Medulla oblongata (tissue), 1 donor: ENCODE measurements around the gene OR4D2.
"Not testable (repeated sequence)": the region's sequence is repeated elsewhere in the genome, so short reads cannot be mapped to it uniquely, and the experiment has no call there.

Source experiments
- DNase-seq: peaks from one replicate; pipeline ENCODE4 v3.0.0-alpha.2; 2015; ENCODE audit errors: extremely low spot score

OR4D2 gene

DNA sequence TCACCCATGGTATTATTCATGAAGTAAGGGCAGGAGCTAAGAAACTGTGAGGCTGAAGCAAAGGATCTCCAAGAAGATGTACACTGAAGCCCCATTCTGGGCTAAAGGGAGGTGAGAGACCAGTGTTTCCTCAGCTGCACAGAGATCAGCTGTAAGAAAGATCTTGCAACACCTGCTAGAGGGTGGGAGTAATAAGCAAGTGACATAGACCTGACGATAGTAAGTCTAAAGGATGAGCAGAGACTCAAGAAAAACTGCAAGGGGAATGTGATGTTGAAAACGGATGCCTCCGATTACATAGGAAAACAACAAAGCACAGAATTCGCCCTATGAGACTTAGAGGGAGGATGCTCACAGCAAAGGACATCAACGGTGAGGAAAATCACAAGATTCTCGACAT lies at the start of gene OR4D2:
OR4D2 (plus strand) TSS at position 301 of the 400 bp plus-strand sequence. CDS start 2,674 bp downstream, outside the sequence.
- no peak for DNase-seq

DNA sequence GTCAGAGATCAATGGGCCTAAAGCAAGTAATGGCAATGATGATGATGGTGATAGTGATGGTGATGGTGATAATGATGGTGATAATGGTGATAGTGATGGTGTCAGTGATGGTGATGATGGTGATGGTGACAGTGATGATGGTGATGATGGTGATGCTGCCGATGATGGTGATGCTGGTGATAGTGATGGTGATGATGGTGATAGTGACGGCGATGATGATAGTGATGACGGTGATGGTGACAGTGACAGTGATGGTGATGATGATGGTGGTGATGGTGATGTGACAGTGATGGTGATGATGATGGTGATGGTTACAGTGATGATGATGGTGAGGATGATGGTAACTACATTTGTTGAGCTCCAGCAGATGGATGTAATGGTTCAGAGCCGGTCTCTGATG lies 49.4 kb upstream of the OR4D2 start:
- no peak for DNase-seq

DNA sequence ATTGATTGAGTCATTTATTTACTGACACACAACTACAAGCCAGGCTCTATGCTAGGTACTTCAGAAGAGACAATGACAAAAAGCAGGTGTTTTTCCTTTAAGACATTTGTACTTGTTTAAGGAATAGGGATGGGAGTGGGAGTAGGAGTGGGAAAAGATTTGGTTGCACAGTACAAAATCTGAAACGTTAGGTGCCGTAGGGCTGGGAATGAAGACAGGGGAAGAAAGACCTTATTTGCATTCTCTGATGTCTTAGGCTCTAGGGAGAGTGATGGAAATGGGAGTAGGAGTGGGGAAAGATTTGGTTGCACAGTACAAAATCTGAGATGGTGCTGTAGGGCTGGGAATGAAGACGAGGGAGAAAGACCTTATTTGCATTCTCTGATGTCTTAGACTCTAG lies 47.3 kb upstream of the OR4D2 start:
- DNase-seq = no peak

DNA sequence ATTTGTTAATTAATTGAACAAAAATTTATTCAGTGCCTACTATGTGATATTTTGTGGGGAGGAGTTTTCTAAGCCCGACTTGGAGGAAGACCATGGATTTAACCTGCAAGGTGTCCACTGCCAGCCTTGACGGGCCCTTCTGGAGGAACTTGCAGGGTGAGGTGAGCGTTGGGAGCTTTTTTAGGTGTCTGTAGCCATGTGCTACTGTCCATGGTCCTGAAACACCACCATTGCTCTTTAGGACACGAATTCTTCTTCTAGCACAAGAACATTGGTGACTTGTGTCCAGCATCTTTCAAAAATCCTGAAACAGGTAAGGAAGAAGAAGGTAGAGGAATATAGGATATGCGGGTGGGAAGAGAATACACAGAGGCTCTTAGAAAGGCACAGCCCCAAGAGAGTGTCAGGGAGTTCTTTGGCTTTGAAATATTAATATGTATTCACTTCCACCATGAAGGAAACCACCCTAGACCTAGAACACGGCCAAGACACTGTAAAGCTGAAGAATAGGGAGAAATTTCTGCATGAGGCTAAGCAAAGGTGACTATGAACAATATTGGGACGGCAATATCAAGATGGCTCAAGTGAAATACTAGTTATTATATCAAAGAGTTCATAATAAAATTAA lies 46.5 kb upstream of the OR4D2 start:
- peak; percentile 41 for DNase-seq

DNA sequence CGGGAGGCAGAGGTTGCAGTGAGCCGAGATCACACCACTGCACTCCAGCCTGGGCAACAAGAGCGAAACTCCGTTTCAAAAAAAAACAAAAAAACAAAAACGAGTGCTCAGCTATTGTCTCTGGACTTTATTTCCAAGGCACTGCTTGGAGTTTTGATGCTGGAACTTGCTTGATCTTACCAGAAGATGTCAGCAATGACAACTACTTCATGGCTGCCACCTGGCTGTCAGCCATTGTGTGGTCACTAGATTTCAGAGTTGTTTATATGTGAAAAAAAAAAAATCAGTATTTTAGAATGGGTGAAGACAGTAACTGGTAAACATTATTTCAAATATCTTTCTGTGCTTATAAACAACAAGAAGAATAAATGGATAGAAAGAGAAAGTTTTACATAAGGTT lies 44.9 kb upstream of the OR4D2 start:
- DNase-seq = peak; percentile 21

DNA sequence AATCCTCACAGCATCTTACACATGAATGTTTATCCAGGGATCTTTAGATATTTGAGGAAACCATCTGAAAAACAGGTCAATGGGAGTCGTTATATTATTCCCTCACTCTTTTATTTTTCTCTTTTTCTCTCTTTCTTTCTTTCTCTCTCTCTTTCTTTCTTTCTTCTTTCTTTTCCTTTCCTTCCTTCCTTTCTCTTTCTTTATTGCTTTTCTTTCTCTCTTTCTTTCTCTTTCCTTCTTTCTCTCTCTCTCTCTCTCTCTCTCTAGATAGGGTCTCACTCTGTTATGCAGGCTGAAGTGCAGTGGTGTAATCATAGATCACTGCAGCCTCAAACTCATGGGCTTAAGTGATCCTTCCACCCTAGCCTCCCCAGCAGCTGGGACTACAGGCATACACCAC lies 38.9 kb upstream of the OR4D2 start:
- DNase-seq = no peak

DNA sequence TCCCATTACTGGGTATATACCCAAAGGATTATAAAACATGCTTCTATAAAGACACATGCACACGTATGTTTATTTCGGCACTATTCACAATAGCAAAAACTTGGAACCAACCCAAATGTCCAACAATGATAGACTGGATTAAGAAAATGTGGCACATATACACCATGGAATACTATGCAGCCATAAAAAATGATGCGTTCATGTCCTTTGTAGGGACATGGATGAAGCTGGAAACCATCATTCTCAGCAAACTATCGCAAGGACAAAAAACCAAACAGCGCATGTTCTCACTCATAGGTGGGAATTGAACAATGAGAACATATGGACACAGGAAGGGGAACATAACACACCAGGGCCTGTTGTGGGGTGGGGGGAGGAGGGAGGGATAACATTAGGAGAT lies 34.1 kb upstream of the OR4D2 start:
- not testable (repeated sequence) for DNase-seq

DNA sequence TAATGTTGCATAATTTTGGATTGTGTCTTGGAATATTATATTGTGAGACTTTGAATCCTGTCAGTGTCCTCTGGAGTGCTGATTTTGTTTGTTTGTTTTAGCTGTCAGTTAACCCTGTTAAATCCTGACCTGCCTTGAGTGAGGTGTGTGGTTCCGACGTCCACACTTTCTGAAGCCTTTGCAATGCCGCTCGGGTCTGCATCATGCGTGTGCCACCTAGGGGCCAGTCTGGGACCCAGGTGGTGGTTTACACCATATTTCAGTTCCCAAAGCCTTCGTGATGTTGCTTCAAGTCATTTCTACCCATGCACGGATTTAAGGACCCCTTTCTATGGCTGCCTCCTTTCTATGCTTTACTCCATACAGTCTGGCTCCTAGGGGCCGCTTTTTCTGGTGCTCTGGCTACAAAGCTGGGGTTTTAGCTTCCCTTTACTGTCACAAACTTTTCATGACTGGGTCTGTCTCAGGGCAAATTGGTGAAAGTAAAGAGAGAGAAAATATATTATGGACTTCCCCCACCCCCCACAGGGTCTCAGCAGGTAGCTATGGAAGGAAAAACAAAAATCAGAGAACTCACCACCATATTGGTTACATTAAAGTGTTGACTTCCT lies 30.0 kb upstream of the OR4D2 start:
- no peak for DNase-seq

DNA sequence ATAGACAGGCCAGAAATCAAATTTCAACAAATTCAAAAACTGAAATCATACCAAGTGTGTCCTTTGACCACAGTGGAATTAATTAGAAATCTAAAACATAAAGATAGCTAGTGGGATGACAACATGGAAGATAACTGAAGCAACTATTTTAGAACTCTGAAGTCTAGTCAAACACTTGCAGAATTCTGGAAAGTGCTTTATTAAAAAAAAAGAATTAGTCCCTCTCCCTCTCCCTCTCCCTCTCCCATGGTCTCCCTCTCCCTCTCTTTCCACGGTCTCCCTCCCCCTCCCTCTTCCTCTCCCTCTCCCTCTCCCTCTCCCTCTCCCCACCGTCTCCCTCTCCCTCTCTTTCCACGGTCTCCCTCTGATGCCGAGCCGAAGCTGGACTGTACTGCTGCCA lies 25.3 kb upstream of the OR4D2 start:
- DNase-seq = no peak

DNA sequence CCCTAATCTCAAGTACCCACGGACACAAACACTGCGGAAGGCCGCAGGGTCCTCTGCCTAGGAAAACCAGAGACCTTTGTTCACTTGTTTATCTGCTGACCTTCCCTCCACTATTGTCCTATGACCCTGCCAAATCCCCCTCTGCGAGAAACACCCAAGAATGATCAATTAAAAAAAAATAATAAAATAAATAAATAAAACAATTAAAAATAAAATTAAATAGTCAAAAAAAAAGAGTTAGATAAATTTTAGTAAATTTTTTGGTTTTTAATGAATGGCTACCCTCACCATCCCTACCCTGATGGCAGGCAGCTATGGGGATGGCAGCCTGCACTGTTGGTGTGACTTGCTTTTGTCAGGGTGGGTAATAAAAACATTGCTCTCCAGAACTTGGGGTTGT lies 23.4 kb upstream of the OR4D2 start:
- DNase-seq = not testable (repeated sequence)

DNA sequence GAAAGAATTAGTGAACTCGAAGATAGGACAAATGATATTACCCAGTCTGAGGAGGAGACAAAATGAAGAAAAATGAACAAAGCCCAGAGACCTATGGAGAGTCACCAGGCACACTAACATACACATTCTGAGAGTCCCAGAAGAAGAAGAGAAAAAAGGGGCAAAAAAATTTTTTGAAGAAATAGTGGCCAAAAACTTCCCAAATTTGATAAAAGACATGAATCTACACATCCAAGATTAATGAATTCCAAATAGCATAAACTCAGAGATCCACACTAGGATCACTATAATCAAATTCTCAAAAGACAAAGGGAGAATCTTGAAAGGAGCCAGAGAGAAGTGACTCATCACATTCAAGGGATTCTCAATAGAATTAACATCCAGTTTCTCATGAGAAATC lies 22.0 kb upstream of the OR4D2 start:
- DNase-seq = no peak

DNA sequence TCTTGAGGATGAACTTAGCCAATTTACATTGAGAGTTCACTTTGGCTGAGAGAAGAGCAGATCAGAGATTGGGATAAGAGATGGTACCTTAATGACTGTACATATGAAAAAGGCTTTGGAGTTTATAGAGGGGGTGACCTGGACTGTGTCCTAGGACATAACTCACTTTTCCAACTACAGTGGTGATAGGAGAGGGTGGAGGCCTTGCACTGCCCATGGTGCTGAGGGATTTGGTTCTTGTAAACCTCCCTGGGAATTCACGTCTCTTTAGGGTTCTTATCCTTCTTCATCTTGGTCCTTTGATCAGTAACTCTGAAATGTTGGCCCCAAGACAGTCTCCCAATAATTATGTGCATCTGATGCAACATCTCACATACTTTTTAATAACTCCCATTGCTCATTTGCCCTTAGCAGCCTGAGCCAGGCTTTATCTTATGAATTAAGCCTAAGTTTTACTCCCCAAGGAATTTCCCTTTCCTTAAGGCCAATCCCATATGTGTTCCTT lies 18.8 kb upstream of the OR4D2 start, which contains the start of gene OR4D1:
OR4D1 (plus strand) TSS at position 455 of the 505 bp plus-strand sequence. CDS start 6,770 bp downstream, outside the sequence.
- DNase-seq = no peak

DNA sequence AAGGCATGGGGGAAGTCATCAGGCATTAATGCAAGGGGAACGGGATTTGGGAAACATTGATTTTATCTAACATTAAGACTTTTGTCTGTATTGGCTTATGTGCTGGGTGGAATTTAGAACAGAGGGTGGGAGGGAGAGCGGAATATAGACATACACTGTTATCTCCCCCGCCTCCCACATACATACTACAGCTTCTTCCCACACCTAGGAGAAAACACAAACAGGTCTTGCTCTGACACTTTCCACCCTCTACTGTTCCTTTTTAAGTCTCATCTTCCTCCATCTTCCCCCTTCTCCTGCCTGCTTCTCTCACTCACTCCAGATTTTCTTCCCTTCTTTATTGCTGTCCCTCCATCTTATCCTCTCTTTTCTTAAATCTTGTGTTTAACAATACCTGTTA lies 18.2 kb upstream of the OR4D2 start:
- DNase-seq = no peak

DNA sequence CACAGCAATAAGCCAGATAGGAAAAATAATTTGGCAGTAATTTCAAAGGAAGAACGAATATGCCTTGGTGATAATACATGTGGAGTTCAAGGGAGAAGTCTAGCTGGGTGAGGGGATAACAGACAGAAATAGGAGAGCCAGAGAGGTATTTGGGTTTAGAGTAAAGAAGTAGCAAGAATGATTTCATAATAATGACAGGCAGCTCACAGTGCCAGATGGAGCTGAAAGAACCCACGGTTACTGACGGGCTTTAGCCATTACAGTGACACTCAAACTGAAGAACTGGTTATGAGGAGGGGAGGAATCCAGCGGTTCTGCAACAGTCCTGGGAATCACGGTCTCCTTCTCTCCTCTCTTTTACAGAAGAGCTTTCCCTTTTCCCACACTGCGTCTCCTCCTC lies 16.4 kb upstream of the OR4D2 start:
- DNase-seq = no peak

DNA sequence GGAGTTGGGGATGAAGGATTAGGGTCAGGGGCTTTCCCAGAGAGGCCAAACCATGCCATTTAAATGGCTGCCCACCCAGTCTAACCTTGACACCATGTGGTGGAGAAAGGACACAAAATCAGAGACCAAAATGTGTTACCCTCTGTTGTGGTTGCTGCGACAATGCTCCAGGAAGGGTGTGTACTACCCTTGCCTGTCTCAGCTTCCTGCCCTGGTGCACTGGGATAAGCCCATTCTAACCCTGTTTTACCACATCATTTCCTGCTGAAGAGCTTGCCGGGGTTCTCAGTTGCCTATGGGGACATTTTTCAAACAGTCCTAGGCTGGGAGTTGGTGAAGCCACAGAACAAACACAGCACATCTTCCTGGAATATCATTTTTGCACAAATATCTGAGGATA lies 13.7 kb upstream of the OR4D2 start:
- no peak for DNase-seq

DNA sequence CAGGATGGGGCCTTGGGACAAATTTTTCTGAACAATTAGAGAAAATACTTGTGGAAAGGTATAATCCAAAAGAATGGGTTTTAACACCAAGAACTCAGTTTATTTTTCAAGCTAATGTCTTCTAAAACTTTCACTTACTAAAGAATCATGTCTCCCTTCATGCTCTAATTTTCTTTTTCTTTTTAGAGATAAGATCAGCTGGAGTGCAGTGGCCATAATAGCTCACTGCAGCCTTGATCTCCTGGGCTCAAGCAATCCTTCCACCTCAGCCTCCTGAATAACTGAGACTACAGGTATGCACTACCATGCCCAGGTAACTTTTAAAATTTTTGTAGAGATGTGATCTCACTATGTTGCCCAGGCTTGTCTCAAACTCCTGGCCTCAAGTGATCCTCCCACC lies 13.1 kb upstream of the OR4D2 start:
- no peak for DNase-seq

DNA sequence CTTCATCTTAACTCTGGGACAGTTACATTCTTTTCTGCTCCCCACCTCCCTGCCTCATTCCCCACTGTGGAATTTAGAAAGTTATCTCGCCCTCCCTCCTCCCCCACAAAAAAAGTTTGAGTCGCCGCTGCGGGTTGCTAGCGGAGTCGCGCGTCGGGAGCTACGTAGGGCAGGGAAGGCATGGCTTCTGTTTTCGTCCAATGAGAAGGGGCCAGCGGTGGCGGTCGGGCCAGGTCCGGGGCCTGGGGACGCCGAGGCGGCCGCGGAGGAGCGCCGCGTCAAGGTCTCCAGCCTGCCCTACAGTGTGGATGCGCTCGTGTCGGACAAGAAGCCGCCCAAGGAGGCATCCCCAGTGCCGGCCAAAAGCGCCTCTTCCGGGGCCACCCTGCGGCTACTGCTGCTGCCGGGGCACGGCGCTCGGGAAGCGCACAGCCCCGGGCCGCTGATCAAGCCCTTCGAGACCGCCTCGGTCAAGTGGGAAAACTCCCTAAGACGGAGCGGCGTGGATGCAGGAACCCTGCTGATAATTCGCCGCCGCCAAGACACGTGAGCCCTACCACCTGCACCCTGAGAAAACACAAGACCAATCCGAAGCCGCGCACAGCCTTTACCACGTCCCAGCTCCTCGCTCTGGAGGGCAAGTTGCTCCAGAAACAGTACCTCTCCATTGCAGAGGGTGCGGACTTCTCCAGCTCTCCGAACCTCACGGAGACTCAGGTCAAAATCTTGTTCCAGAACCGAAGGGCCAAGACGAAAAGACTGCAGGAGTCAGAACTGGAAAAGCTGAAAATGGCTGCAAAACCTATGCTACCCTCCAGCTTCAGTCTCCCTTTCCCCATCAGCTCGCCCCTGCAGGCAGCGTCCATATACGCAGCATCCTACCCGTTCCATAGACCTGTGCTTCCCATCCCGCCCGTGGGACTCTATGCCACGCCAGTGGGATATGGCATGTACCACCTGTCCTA lies 9.7 kb upstream of the OR4D2 start:
- no peak for DNase-seq

DNA sequence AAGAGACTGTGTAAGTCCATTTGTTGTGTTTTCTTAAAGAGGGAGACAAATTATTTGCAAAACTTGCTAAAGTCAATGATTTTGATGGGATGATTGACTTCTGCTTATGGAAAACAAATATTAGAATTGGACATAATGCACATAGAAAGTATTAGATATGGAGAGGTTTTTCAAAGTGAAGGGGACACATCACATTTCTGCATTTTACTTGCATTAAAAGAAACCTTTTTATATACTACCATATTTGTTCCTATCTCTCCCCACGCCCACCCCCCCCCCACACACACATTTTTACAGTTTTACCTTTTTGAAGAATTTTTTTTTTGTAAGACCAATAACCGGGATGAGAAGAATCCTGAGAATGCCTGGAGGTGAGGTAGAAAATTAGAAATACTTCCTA lies 8.6 kb upstream of the OR4D2 start:
- no peak for DNase-seq

DNA sequence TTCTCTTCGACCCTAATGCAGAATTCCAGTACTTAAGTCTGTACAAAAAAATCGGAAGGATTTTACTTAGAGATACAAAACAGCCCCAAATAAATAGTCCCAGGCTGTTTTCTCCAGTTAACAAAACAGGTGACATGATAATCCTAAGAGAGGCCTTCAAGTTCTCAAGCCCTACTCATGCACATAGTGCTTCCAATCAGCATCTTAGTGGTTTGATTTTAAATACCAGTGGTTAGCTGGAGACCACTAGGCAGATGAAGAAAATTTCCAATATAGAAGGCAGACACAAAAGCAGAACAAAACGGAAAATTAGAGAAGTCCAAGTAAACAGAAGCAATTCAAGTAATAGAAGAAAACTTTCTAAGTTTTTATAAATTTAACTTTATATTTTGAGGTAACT lies 5.2 kb upstream of the OR4D2 start:
- no peak for DNase-seq

DNA sequence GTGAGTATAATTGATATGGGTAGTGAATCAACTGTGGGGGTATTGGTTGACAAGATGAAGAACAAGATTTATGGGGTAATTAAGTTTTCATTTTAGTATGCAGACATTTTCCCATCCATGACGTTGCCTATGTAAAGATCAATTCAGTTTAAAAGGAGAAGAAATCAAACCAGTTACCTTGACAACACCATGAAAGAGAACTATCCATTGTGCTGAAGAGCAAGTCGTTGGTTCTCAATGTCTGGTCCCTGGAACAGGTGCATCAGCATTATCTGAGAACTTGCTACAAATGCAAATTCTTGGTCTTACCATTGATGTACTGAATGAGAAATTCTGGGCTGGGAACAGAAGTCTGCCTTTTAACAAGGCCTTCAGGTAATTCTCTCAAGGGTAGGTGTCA lies 801 bp upstream of the OR4D2 start:
- DNase-seq = no peak

DNA sequence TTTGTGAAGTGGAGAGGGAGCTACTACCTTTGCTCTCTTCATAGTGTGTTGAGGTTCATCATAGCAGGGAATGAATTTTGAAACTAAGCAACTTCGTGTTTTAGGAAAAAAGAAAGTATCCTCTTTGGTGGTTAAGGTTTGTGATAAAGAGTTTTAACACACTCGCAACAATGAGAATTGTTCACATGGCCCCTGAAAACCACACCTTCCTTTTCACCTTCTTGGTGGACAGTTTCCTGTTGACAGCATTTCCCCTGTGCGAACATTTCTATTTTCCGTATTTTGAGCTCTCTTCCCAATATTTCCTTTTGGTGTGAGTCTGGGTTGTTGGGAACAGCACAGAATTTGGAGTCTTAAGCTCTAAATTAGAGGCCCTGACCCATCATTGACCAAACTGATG lies 3.8 kb downstream of the OR4D2 start:
- no peak for DNase-seq

DNA sequence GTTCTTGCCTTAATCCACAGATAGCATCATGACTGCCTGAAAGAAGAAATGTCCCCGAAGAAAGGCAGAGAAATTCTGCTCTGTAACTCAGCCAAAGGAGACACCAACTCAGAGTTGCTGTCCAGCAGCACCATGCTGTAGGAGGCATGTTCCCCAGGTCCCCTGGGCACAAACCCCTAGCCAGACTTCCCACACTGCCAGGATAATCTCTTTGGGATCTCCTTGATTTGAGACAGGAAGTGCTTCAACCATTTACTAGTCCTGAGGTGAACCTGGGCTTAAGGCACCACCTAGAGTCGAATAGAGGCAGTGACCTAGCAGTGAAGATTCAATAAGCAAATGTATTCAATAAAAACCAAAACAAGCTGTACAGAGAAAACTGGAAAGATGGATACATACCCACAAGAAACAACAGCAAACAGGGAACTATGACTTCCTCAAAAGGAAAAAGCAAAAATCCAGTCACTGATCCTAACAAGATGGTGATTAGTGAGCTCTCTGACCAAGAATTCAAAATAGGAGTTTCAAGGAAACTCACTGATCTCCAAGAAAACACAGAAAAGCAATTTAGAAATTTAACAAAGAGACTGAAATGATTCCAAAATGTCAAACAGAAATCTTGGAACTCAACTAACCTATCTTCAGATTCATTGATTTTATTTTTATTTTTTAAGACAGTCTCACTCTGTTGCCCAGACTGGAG lies 5.7 kb downstream of the OR4D2 start:
- no peak for DNase-seq
